Retinal pigment epithelial cell (primary cell): ENCODE results near the gene PCTP.

Source experiments
- DNase-seq: peaks from one replicate; pipeline ENCODE4 v3.0.0-alpha.2; 2010; ENCODE audit warnings: low read depth
- H3K4me3 ChIP-seq: 2 replicates; pipeline ENCODE4 v1.5.1; 2011; ENCODE audit warnings: mild to moderate bottlenecking, low read length, control low read depth, moderate library complexity
- TF ChIP-seq, protein P1 (sequence below): conservative IDR thresholded peaks from 2 replicates; pipeline ENCODE4 v1.5.1; 2011; ENCODE audit warnings: low read depth, low read length, control low read depth, inconsistent platforms

The PCTP gene

DNA sequence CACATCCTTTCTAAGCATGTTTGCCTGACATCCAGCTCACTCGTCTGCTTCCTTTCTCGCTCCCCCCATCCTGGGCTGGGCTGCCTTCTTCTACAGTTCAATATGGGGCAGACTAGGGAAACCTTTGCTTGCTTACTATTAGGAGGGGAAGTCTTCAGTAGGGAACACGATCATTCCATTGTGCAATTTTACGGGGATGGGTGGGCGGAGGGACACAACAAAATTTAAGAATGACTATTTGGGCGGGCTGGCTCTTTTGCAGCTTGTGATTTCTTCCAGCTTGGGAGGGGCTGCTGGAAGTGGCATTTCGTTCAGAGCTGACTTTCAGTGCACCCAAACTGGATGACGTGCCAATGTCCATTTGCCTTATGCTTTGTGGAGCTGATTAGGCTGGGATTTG, 25.4 kb downstream of the PCTP start:
- TF ChIP-seq, protein P1, sequence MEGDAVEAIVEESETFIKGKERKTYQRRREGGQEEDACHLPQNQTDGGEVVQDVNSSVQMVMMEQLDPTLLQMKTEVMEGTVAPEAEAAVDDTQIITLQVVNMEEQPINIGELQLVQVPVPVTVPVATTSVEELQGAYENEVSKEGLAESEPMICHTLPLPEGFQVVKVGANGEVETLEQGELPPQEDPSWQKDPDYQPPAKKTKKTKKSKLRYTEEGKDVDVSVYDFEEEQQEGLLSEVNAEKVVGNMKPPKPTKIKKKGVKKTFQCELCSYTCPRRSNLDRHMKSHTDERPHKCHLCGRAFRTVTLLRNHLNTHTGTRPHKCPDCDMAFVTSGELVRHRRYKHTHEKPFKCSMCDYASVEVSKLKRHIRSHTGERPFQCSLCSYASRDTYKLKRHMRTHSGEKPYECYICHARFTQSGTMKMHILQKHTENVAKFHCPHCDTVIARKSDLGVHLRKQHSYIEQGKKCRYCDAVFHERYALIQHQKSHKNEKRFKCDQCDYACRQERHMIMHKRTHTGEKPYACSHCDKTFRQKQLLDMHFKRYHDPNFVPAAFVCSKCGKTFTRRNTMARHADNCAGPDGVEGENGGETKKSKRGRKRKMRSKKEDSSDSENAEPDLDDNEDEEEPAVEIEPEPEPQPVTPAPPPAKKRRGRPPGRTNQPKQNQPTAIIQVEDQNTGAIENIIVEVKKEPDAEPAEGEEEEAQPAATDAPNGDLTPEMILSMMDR, result no peak
- DNase-seq, result no peak
- H3K4me3 ChIP-seq, result no peak overlapping the region

DNA sequence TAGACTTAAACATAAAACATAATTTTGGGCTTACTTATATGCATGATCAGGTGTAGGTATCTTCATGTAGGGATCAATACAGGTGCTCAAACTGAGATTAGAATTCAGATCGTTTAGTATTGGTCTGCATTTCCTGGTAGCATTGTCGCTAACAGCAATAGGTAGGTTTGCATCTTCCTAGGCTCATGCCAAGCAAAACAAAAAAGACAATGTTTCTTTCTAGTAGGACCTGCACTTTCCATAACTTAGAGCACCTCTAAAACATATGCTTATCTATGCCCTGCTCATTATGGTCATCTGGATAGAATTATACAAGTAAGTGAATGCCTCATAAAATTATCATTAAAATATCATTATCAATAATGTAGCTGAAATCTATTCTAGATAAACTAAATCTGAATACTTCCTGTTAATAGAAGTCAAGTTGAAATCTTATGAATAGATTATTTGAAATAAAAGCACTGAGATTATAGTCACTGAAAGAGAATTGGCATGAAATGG, 26.7 kb downstream of the PCTP start:
- H3K4me3 ChIP-seq, result no peak overlapping the region
- TF ChIP-seq, protein P1, result no peak
- DNase-seq, result no peak

DNA sequence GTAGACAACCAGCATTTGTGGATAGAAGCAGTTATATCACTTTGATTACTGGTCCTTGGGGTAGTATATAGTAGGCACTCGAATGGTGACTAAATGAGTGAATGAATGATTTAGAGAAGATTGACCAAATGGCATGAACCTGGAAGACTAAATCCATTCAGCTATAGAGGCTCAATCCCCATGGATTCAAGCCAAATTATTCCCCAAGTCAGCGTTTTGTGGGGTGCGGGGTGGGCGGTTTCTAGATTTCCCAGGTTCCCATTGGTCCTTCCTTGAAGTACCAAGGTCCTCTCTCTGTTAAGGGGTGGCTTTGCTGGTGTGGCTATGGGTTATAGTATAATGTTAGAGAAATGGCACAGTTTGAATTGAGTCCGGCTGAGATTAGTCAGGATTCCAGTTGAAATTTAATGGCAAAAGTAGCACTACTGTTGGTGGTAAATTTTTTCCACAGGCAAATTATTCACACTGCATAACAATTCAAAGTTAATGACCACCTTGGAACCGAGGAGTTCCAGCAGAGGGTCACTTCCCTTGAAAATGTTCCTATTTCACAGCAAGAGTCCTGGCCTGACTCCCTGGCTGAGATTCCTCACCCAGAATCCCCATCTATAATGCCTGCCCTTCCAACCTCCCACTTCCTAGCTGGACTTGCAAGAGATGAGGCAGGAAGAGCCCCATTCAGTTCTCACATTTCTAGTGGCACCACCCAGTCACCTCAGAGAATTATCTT, 27.7 kb downstream of the PCTP start:
- no peak overlapping the region for H3K4me3 ChIP-seq
- no peak for DNase-seq
- TF ChIP-seq, protein P1, result no peak

GRCh38 chr17:55783684-55784245, 32.9 kb downstream of the PCTP start:
- H3K4me3 ChIP-seq, result no peak overlapping the region
- TF ChIP-seq, protein P1, result no peak
- no peak for DNase-seq

GRCh38 chr17:55784666-55785065, 33.8 kb downstream of the PCTP start:
- no peak overlapping the region for H3K4me3 ChIP-seq
- TF ChIP-seq, protein P1, result no peak

DNA sequence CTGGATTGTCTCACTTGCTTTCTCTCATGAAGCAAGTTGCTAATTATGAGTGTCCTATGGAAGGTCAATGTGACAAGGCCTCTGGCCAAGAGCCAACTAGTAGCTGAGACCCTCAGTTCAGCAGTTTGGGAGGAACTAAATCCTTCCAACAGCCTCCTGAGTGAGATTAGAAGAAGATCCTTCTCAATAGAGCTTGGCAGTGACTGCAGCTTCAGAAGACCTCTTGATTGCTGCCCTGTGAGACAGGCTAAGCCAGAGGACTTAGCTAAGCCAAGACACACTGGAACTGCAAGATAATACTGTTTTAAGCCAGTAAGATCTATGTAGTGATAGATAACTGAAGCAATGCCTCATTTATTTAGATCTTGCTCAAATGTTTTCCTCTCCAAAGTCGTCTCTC, 34.3 kb downstream of the PCTP start:
- no peak overlapping the region for H3K4me3 ChIP-seq
- DNase-seq, result no peak
- TF ChIP-seq, protein P1, result no peak

More at GRCh38 chr17:55784666-55785065, 33.8 kb downstream of the PCTP start:
- no peak for DNase-seq

GRCh38 chr17:55793272-55793671, 42.4 kb downstream of the PCTP start:
- DNase-seq, result no peak
- no peak overlapping the region for H3K4me3 ChIP-seq
- TF ChIP-seq, protein P1, result no peak
